Astrocyte of the cerebellum (primary cell): ENCODE data around the gene ZFAND2A.

Source experiments
- DNase-seq: peaks from one replicate; pipeline ENCODE4 v3.0.0-alpha.2; 2011; ENCODE audit warnings: low read depth
- H3K4me3 ChIP-seq: 2 replicates; pipeline ENCODE4 v1.5.1; 2011; ENCODE audit warnings: mild to moderate bottlenecking, low read depth, low read length, moderate library complexity
- in situ Hi-C: cut with HindIII; loops from 2 replicates; pipeline ENCODE4 v1.10.0; 2017; ENCODE audit warnings: low sequenced_read_pairs
- TF ChIP-seq, protein P1 (sequence below): IDR thresholded peaks from 2 replicates; pipeline ENCODE4 v1.5.1; 2012; ENCODE audit warnings: low read length, low read depth, moderate library complexity, mild to moderate bottlenecking; ENCODE audit errors: missing control alignments

Gene ZFAND2A

DNA sequence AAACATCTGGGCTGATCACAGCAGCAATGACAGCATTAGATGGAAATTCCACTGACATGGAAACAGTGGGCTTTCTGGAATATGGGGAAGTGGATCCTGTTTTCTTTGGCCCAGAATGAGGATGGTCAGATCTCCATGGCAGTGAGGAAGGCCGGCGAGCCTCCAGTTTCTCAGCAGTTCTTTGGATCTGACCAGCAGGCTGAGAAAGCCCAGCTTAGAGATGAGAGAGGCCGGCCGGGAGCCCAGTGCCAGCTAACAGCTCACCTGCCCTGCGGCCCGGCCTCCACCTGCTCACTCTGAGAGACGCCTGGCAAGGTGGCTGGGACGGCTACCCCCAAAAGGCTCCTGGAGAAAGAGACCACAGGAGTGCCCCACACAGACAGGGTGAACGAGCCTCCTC lies 47.9 kb downstream of the ZFAND2A start:
- no peak for DNase-seq
- in situ Hi-C loops, result no loop called here
- no peak overlapping the region for H3K4me3 ChIP-seq
- TF ChIP-seq, protein P1, sequence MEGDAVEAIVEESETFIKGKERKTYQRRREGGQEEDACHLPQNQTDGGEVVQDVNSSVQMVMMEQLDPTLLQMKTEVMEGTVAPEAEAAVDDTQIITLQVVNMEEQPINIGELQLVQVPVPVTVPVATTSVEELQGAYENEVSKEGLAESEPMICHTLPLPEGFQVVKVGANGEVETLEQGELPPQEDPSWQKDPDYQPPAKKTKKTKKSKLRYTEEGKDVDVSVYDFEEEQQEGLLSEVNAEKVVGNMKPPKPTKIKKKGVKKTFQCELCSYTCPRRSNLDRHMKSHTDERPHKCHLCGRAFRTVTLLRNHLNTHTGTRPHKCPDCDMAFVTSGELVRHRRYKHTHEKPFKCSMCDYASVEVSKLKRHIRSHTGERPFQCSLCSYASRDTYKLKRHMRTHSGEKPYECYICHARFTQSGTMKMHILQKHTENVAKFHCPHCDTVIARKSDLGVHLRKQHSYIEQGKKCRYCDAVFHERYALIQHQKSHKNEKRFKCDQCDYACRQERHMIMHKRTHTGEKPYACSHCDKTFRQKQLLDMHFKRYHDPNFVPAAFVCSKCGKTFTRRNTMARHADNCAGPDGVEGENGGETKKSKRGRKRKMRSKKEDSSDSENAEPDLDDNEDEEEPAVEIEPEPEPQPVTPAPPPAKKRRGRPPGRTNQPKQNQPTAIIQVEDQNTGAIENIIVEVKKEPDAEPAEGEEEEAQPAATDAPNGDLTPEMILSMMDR, result no peak

DNA sequence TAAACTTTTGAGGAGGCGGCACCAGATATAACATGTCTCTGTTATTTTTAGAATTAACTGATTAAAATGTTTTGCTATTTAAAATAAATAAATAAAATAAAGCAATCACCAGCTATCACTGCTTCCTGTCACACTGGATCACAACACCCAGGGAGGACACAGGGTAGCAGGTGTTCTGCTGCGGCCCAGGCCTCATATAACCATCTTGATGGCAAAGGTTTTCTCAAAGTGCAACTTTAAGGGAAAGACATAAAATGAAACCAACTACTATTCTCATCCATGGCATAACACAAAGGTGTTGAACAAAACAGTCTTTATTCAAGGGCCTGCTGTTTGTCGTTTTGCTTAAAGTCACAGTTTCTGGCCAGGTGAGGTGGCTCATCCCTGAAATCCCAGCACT lies 48.8 kb downstream of the ZFAND2A start:
- DNase-seq, result no peak
- in situ Hi-C loops, result no loop called here
- TF ChIP-seq, protein P1, result no peak
- no peak overlapping the region for H3K4me3 ChIP-seq

DNA sequence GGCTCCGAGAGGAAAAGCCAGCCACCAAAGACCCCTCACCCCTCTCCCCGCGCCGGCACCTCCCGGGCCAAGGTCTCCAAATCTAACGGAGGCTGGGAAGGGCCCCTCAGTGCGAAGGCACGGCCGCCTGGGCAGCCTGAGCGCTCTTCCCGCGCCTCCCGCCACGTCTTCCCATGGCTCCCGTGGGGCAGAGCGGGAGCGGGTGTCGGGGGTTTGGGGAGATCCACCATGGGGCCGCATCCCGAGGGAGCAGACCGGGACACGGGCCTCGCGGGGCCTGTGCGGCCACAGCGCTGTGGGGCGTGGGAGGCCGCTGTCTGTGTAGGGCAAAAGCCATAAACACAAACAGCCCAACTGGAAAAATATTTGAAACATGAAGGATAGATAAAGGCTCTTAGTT lies 49.6 kb downstream of the ZFAND2A start:
- in situ Hi-C loops, result no loop called here
- DNase-seq, result no peak
- TF ChIP-seq, protein P1, result no peak
- no peak overlapping the region for H3K4me3 ChIP-seq

DNA sequence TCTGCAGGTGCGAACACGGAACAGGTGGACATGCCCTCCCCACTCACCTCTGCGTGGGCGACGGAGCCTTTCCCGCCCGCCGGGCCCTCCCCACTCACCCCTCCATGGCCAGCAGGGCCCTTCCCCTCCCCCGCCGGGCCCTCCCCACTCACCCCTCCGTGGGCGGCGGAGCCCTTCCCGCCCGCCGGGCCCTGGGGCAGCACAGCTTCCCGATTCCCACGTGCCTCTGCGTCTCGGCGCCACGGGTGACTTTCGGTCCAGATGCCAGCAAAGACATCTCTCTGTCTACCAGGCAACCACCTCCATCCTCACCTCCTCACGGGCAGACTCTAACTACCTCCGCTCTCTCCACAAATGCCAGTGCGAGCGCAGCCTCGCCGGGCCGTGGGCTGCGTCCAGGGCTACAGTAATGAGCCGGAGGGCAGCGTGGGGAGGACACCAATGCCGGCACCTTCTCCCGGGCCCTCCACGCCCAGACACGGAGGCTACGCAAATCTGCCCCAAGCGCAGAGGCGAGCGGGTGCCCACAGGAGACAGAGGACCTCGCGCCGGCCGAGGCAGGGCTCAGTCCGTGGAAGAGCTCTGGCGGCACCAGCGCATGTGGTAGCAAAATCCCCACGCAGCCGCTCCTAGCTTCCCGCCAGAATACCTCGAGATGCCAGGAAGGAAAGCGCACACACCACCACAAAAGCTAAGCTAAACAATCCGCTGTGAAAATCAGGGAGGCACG lies 50.2 kb downstream of the ZFAND2A start:
- TF ChIP-seq, protein P1, result no peak
- no peak for DNase-seq
- H3K4me3 ChIP-seq, result no peak overlapping the region
- in situ Hi-C loops, result no loop called here

DNA sequence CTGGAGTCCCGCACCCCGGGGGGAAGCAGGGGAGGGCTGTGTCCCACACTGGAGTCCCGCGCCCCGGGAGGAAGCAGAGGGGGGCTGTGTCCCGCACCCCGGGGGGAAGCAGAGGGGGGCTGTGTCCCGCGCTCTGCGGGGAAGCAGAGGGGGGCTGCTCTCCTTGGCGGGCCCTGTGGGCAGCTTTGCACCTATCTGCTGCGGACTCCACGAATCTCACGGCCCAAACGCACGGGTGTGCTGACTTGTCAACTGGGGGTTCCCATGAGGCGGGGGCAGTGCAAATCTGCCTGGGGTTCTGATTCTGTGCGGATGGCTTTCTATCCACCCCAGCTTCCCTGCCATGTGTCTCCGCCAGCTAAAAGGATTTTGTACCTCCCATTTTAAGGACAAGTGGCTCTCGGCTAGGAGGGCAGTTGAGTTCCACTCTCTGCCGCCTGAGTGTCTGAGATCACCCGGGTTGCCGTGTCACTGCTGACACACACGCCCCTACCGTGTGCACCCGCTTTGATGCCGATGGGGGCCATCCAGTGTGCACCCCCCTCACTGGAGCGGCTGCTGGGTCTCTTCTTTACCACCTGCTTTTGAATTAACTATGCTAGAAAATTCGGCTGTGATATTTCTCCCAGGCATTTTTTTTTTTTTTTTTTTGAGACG lies 51.6 kb downstream of the ZFAND2A start:
- in situ Hi-C loops, result no loop called here
- no peak overlapping the region for H3K4me3 ChIP-seq
- TF ChIP-seq, protein P1, result no peak
- DNase-seq, result no peak

DNA sequence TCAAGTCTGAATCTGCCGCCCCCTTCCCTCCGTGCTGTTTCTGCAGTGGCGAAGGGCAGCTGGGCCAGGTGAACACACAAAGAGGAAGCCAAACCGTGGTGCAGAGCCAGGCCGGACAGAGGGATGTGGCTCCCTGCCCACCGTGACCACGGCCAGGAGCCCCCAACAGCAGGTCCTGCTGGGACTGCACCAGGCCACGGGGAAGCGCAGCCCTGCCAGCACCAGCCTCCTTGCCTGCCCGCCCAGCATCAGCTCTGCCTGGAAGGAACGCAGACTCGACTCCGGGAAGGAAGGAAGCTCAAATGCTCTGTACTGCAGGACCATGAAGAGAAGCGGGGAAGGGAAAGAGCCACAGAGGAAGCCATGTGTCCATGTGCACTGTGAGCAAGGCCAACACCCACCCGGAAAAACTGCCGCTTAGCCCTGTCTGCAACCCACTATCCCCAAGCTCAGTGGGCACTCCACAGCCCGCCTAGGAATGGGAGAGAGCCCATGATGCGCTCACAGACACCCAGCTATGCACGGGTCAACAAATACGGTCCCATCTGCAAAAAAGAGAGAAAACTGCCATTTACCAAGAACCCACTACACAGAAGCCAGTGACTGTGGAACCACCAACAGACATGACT lies 53.1 kb downstream of the ZFAND2A start:
- in situ Hi-C loops, result no loop called here
- TF ChIP-seq, protein P1, result no peak
- DNase-seq, result no peak
- no peak overlapping the region for H3K4me3 ChIP-seq
